Memory B cell (primary cell): ENCODE data around the gene PFKP.

Experiments
- ATAC-seq: fragments of 150-1000 bp; cut with Tn5 transposase; 2 replicates; pipeline ENCODE4 v1.10.0; 2021; ENCODE audit warnings: low read depth, mild to moderate bottlenecking, moderate library complexity
- DNase-seq, 2 donors: peaks; one replicate each; pipeline ENCODE4 v3.0.0; 2022; ENCODE audit warnings: low spot score in 2 of 2
- H3K27ac Mint-ChIP-seq: one replicate; pipeline ENCODE4 v1.8.0; 2022; ENCODE audit warnings: mild to moderate bottlenecking, moderate library complexity, mixed read lengths
- H3K27me3 Mint-ChIP-seq: one replicate; pipeline ENCODE4 v1.8.0; 2022; ENCODE audit warnings: mixed read lengths
- H3K36me3 Mint-ChIP-seq: one replicate; pipeline ENCODE4 v1.8.0; 2022; ENCODE audit warnings: mild to moderate bottlenecking, mixed read lengths
- H3K4me1 Mint-ChIP-seq: one replicate; pipeline ENCODE4 v1.8.0; 2022; ENCODE audit warnings: mixed read lengths
- H3K4me3 Mint-ChIP-seq: one replicate; pipeline ENCODE4 v1.8.0; 2022; ENCODE audit warnings: mild to moderate bottlenecking, moderate library complexity, mixed read lengths
- H3K9me3 Mint-ChIP-seq: one replicate; pipeline ENCODE4 v1.8.0; 2022; ENCODE audit warnings: mixed read lengths

PFKP gene

GRCh38 chr10:3180355-3181025, 113.1 kb downstream of the PFKP start:
- no peak for DNase-seq
- no peak overlapping the region for H3K27ac Mint-ChIP-seq
- H3K4me1 Mint-ChIP-seq = peaks cover 7% of the 10 kb centered on the region
- no peak for ATAC-seq
- peaks cover 7% of the 10 kb centered on the region for H3K27me3 Mint-ChIP-seq
- no peaks in the 10 kb centered on the region for H3K36me3 Mint-ChIP-seq
- H3K9me3 Mint-ChIP-seq = peaks cover 3% of the 10 kb centered on the region
- H3K4me3 Mint-ChIP-seq = no peak overlapping the region

GRCh38 chr10:3185386-3185785, 118.0 kb downstream of the PFKP start:
- peaks cover 3% of the 10 kb centered on the region for H3K9me3 Mint-ChIP-seq
- no peak overlapping the region for H3K27ac Mint-ChIP-seq
- DNase-seq (no peak), ATAC-seq (no peak)
- no peak overlapping the region for H3K4me3 Mint-ChIP-seq
- H3K4me1 Mint-ChIP-seq = no peaks in the 10 kb centered on the region
- peaks cover 12% of the 10 kb centered on the region for H3K27me3 Mint-ChIP-seq
- H3K36me3 Mint-ChIP-seq = no peaks in the 10 kb centered on the region

GRCh38 chr10:3186368-3186767, 119.0 kb downstream of the PFKP start:
- Mint-ChIP-seq H3K4me1 (no peaks in the 10 kb centered on the region), H3K4me3 (no peak overlapping the region), H3K27me3 (peaks cover 14% of the 10 kb centered on the region), H3K27ac (no peak overlapping the region), H3K9me3 (peaks cover 3% of the 10 kb centered on the region), H3K36me3 (no peaks in the 10 kb centered on the region)
- ATAC-seq = no peak
- no peak for DNase-seq
